Panc1 (cell line): Measurements from ENCODE around the gene ANO2. TPM values are rescaled to one million over a fixed set of nuclear protein-coding genes. Genes with fewer than 3 reads are reported as not detected.

Experiments
- ATAC-seq: fragments of 200-7000 bp; cut with Tn5 transposase; 2 replicates; pipeline ENCODE4 v1.9.1; 2020; ENCODE audit warnings: mild to moderate bottlenecking, moderate library complexity
- BruUV-seq: library from RNA; stranded (reverse); fragments of 400-500 nt; replicated peaks from 2 replicates; lab custom pipeline; 2021; lab: Mats Ljungman, UMichigan
- CTCF ChIA-PET: fragments of 300-600 bp; sonication (Branson Sonifier 250); formaldehyde crosslinking; loops from one replicate; lab custom pipeline; 2022; ENCODE audit warnings: antibody characterized with exemption; lab: Charles Lee
- POLR2A ChIA-PET: fragments of 300-600 bp; sonication (Branson Sonifier 250); formaldehyde crosslinking; loops from one replicate; lab custom pipeline; 2022; ENCODE audit warnings: antibody characterized with exemption; lab: Charles Lee
- DNase-seq: peaks from one replicate; pipeline ENCODE4 v3.0.0-alpha.2; 2010; ENCODE audit warnings: low read depth, low spot score
- H3K27ac ChIP-seq: 2 replicates; pipeline ENCODE4 v1.5.1; 2011; ENCODE audit warnings: mild to moderate bottlenecking, low read length, inconsistent platforms
- H3K27me3 ChIP-seq: fragments of 200-500 bp; sonication (Bioruptor generic); 2 replicates; pipeline ENCODE4 v1.6.0; 2014; ENCODE audit warnings: low read length, inconsistent platforms; ENCODE audit not compliant: control insufficient read depth, insufficient read depth
- H3K36me3 ChIP-seq: fragments of 200-500 bp; sonication (Bioruptor generic); 2 replicates; pipeline ENCODE4 v1.5.1; 2014; ENCODE audit warnings: inconsistent platforms, mild to moderate bottlenecking, low read length, moderate library complexity; ENCODE audit not compliant: control insufficient read depth, insufficient read depth
- H3K4me1 ChIP-seq: 2 replicates; pipeline ENCODE4 v1.5.1; 2011; ENCODE audit warnings: inconsistent platforms, mild to moderate bottlenecking, low read length, moderate library complexity; ENCODE audit not compliant: control insufficient read depth, insufficient read depth
- H3K4me3 ChIP-seq, 2 experiments: 2 replicates each; pipeline ENCODE4 v1.5.1; 2011 to 2012; ENCODE audit warnings: low read depth in 2 of 2, low read length in 2 of 2, mild to moderate bottlenecking in 2 of 2, inconsistent platforms in 1 of 2, moderate library complexity in 1 of 2
- H3K9me3 ChIP-seq: fragments of 200-500 bp; sonication (Bioruptor generic); 2 replicates; pipeline ENCODE4 v1.5.1; 2014; ENCODE audit warnings: low read depth, mild to moderate bottlenecking, inconsistent platforms, low read length, moderate library complexity; ENCODE audit not compliant: control insufficient read depth, insufficient read depth
- POLR2AphosphoS5 ChIP-seq: IDR thresholded peaks from 2 replicates; pipeline ENCODE4 v1.6.1; 2012; ENCODE audit warnings: mild to moderate bottlenecking, low read depth, low read length, moderate library complexity
- SIN3A ChIP-seq: IDR thresholded peaks from 2 replicates; pipeline ENCODE4 v1.6.1; 2012; ENCODE audit warnings: low read depth, mild to moderate bottlenecking, low read length, moderate library complexity, borderline replicate concordance; ENCODE audit not compliant: insufficient read depth
- TCF7L2 ChIP-seq: IDR thresholded peaks from 2 replicates; pipeline ENCODE4 v1.6.1; 2011; ENCODE audit warnings: mild to moderate bottlenecking, low read depth, low read length, inconsistent platforms
- in situ Hi-C: cut with HindIII; loops from 2 replicates; pipeline ENCODE4 v1.10.0; 2016; ENCODE audit warnings: low sequenced_read_pairs, low pct_unique_long_range_greater_than_20kb
- intact Hi-C: fragments of 100-400 bp; cut with micrococcal nuclease; formaldehyde crosslinking; loops from one replicate; pipeline ENCODE4 v1.10.0; 2022; ENCODE audit not compliant: unreplicated experiment
- total RNA-seq: library from RNA; stranded (reverse); gene quantifications from one replicate; pipeline ENCODE4 v1.2.1, GENCODE V29; 2021; ENCODE audit not compliant: unreplicated experiment
- TF ChIP-seq, protein P1 (sequence below), 2 experiments: IDR thresholded peaks; 2 replicates each; pipeline ENCODE4 v1.6.1; 2011 to 2012; ENCODE audit warnings: low read depth in 2 of 2, control low read depth in 1 of 2, low read length in 1 of 2, mild to moderate bottlenecking in 1 of 2, moderate library complexity in 1 of 2; ENCODE audit not compliant: insufficient read depth in 1 of 2
- TF ChIP-seq, protein P2 (sequence below): fragments of 450-650 bp; IDR thresholded peaks from 2 replicates; pipeline ENCODE4 v1.5.1; 2017; ENCODE audit warnings: mild to moderate bottlenecking

The ANO2 gene
- total RNA-seq, 1 experiment from 2014 or later = not detected

DNA sequence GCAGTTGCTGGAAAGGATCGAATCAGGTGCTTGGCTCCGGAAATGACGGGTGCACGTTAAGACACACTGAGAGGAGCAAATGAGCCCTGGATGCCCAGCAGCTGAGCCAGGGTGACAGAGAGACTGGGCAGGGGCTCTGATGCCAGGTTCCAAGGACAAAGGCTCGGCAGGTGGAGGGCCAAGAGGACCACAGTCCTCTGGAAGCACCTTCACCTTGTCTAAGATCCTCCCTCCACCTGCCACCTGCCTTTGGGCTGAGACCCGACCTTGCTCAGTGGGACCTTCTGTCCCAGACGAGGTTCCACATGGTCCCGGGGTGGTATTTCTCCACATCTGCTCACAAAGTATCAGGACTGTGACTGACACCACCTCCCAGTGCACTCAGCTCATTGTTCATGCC is 1.0 kb downstream of the ANO2 start:
- BruUV-seq = no TSS peak
- H3K4me1 ChIP-seq = no peaks in the 10 kb centered on the region
- POLR2A ChIA-PET = no interaction called here
- intact Hi-C loops = no loop called here
- DNase-seq = no peak
- H3K27me3 ChIP-seq = peaks cover 6% of the 10 kb centered on the region; the same call in 1 of the 2 replicates
- TF ChIP-seq POLR2AphosphoS5 = no peak
- TF ChIP-seq, protein P1, sequence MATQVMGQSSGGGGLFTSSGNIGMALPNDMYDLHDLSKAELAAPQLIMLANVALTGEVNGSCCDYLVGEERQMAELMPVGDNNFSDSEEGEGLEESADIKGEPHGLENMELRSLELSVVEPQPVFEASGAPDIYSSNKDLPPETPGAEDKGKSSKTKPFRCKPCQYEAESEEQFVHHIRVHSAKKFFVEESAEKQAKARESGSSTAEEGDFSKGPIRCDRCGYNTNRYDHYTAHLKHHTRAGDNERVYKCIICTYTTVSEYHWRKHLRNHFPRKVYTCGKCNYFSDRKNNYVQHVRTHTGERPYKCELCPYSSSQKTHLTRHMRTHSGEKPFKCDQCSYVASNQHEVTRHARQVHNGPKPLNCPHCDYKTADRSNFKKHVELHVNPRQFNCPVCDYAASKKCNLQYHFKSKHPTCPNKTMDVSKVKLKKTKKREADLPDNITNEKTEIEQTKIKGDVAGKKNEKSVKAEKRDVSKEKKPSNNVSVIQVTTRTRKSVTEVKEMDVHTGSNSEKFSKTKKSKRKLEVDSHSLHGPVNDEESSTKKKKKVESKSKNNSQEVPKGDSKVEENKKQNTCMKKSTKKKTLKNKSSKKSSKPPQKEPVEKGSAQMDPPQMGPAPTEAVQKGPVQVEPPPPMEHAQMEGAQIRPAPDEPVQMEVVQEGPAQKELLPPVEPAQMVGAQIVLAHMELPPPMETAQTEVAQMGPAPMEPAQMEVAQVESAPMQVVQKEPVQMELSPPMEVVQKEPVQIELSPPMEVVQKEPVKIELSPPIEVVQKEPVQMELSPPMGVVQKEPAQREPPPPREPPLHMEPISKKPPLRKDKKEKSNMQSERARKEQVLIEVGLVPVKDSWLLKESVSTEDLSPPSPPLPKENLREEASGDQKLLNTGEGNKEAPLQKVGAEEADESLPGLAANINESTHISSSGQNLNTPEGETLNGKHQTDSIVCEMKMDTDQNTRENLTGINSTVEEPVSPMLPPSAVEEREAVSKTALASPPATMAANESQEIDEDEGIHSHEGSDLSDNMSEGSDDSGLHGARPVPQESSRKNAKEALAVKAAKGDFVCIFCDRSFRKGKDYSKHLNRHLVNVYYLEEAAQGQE (IDR thresholded peaks at IDR 0.05; ENCODE audit: insufficient read depth in 1 of 2, low read depth in 2 of 2, low read length in 1 of 2) = no peak
- no peak for TF ChIP-seq TCF7L2
- H3K4me3 ChIP-seq = no peak overlapping the region
- no peak overlapping the region for H3K27ac ChIP-seq
- ATAC-seq = no peak
- CTCF ChIA-PET = no interaction called here
- in situ Hi-C loops = no loop called here
- H3K9me3 ChIP-seq = no peaks in the 10 kb centered on the region
- no peaks in the 10 kb centered on the region for H3K36me3 ChIP-seq

DNA sequence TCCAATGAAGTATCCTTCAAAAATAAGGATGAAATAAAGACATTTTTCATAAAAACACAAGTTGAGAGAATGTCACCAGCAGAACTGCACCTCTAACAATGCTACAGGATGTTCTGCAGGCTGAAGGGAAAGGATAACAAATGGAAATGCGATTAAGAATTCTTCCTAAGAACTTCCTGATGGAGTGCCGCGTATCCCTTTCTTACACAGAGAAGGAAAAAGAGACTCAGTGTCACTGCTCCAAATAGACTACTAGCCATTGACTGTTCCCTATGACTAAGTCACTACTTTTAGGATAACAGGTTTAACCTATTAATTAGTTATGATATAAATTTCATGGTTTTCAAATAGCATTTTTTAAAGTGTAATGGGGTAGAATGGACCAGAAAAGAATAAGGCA is 3.2 kb downstream of the ANO2 start:
- no peak for DNase-seq
- TF ChIP-seq SIN3A (no peak), POLR2AphosphoS5 (no peak), TCF7L2 (no peak)
- TF ChIP-seq, protein P2, sequence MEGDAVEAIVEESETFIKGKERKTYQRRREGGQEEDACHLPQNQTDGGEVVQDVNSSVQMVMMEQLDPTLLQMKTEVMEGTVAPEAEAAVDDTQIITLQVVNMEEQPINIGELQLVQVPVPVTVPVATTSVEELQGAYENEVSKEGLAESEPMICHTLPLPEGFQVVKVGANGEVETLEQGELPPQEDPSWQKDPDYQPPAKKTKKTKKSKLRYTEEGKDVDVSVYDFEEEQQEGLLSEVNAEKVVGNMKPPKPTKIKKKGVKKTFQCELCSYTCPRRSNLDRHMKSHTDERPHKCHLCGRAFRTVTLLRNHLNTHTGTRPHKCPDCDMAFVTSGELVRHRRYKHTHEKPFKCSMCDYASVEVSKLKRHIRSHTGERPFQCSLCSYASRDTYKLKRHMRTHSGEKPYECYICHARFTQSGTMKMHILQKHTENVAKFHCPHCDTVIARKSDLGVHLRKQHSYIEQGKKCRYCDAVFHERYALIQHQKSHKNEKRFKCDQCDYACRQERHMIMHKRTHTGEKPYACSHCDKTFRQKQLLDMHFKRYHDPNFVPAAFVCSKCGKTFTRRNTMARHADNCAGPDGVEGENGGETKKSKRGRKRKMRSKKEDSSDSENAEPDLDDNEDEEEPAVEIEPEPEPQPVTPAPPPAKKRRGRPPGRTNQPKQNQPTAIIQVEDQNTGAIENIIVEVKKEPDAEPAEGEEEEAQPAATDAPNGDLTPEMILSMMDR = no peak
- TF ChIP-seq, protein P1 (IDR thresholded peaks at IDR 0.05; ENCODE audit: insufficient read depth in 1 of 2, low read depth in 2 of 2, low read length in 1 of 2) = no peak
- ChIA-PET CTCF (no interaction called here), POLR2A (no interaction called here)
- Histone ChIP-seq H3K9me3 (no peaks in the 10 kb centered on the region), H3K36me3 (no peaks in the 10 kb centered on the region), H3K27ac (no peak overlapping the region), H3K27me3 (peaks cover 6% of the 10 kb centered on the region; the same call in 1 of the 2 replicates), H3K4me1 (no peaks in the 10 kb centered on the region), H3K4me3 (no peak overlapping the region)
- intact Hi-C loops = no loop called here
- no TSS peak for BruUV-seq
- in situ Hi-C loops = no loop called here
- ATAC-seq = no peak
